ENCODE data around the gene PCBP1. TPM values are rescaled to one million over a fixed set of nuclear protein-coding genes. Genes with fewer than 3 reads are reported as not detected.
"Not testable (repeated sequence)": the region's sequence is repeated elsewhere in the genome, so short reads cannot be mapped to it uniquely, and the experiment has no call there.

The PCBP1 gene
- total RNA-seq, 1 experiment from 2014 or later = 25.2 TPM

- H3K9me3 ChIP-seq (replicated peaks) = no peaks in the 10 kb centered on the region
- H3K27me3 ChIP-seq (replicated peaks) = no peaks in the 10 kb centered on the region
- no peak for DNase-seq (ENCODE audit: low read depth in 1 of 2, low spot score in 2 of 2)
- peaks cover 10% of the 10 kb centered on the region; the same call in 1 of the 2 replicates for H3K4me1 ChIP-seq (replicated peaks)
- no peaks in the 10 kb centered on the region for H3K36me3 ChIP-seq
- H3K4me3 ChIP-seq = no peak overlapping the region
- no peak overlapping the region for H3K27ac ChIP-seq
These were observed 8.7 kb downstream of the PCBP1 start for GRCh38 chr2:70095720-70096670.

- Histone ChIP-seq H3K4me1 (replicated peaks) (peaks cover 10% of the 10 kb centered on the region; the same call in 1 of the 2 replicates), H3K27ac (no peak overlapping the region), H3K27me3 (replicated peaks) (no peaks in the 10 kb centered on the region), H3K36me3 (no peaks in the 10 kb centered on the region), H3K4me3 (no peak overlapping the region), H3K9me3 (replicated peaks) (no peaks in the 10 kb centered on the region)
- DNase-seq (ENCODE audit: low read depth in 1 of 2, low spot score in 2 of 2) = no peak
These were observed 10.8 kb downstream of the PCBP1 start for GRCh38 chr2:70098032-70098431.

- H3K4me1 ChIP-seq (replicated peaks) = peaks cover 10% of the 10 kb centered on the region; the same call in 1 of the 2 replicates
- no peaks in the 10 kb centered on the region for H3K9me3 ChIP-seq (replicated peaks)
- H3K4me3 ChIP-seq = no peak overlapping the region
- no peak for DNase-seq (ENCODE audit: low read depth in 1 of 2, low spot score in 2 of 2)
- no peak overlapping the region for H3K27ac ChIP-seq
- H3K36me3 ChIP-seq = no peaks in the 10 kb centered on the region
- H3K27me3 ChIP-seq (replicated peaks) = no peaks in the 10 kb centered on the region
These were observed 12.0 kb downstream of the PCBP1 start for GRCh38 chr2:70099270-70099669.

GRCh38 chr2:70101174-70101573, 13.9 kb downstream of the PCBP1 start:
- peaks cover 7% of the 10 kb centered on the region for H3K4me1 ChIP-seq (replicated peaks)
- no peak overlapping the region for H3K27ac ChIP-seq
- no peaks in the 10 kb centered on the region for H3K27me3 ChIP-seq (replicated peaks)
- no peak overlapping the region for H3K4me3 ChIP-seq
- no peak for DNase-seq (ENCODE audit: low read depth in 1 of 2, low spot score in 2 of 2)
- no peaks in the 10 kb centered on the region for H3K9me3 ChIP-seq (replicated peaks)
- no peaks in the 10 kb centered on the region for H3K36me3 ChIP-seq

- not testable (repeated sequence) for H3K27ac ChIP-seq; H3K27me3 ChIP-seq (replicated peaks); H3K4me1 ChIP-seq (replicated peaks); H3K4me3 ChIP-seq; DNase-seq (ENCODE audit: low read depth in 1 of 2, low spot score in 2 of 2); H3K36me3 ChIP-seq; H3K9me3 ChIP-seq (replicated peaks)
These were observed 14.4 kb downstream of the PCBP1 start for GRCh38 chr2:70101686-70102085.

- not testable (repeated sequence) for H3K9me3 ChIP-seq (replicated peaks); H3K27me3 ChIP-seq (replicated peaks); DNase-seq (ENCODE audit: low read depth in 1 of 2, low spot score in 2 of 2); H3K4me1 ChIP-seq (replicated peaks); H3K27ac ChIP-seq; H3K4me3 ChIP-seq; H3K36me3 ChIP-seq
These were observed 15.1 kb downstream of the PCBP1 start for GRCh38 chr2:70102323-70102905.

- H3K27ac ChIP-seq = no peak overlapping the region
- H3K27me3 ChIP-seq (replicated peaks) = no peaks in the 10 kb centered on the region
- DNase-seq (ENCODE audit: low read depth in 1 of 2, low spot score in 2 of 2) = no peak
- peaks cover 21% of the 10 kb centered on the region for H3K4me1 ChIP-seq (replicated peaks)
- H3K36me3 ChIP-seq = no peaks in the 10 kb centered on the region
- H3K4me3 ChIP-seq = no peak overlapping the region
- no peaks in the 10 kb centered on the region for H3K9me3 ChIP-seq (replicated peaks)
These were observed 16.3 kb downstream of the PCBP1 start for GRCh38 chr2:70103531-70104061.

GRCh38 chr2:70104231-70105111, 17.2 kb downstream of the PCBP1 start:
- Histone ChIP-seq H3K36me3 (no peaks in the 10 kb centered on the region), H3K27ac (no peak overlapping the region), H3K4me3 (no peak overlapping the region), H3K9me3 (replicated peaks) (no peaks in the 10 kb centered on the region), H3K4me1 (replicated peaks) (peaks cover 29% of the 10 kb centered on the region), H3K27me3 (replicated peaks) (no peaks in the 10 kb centered on the region)
- DNase-seq (ENCODE audit: low read depth in 1 of 2, low spot score in 2 of 2) = no peak

GRCh38 chr2:70106138-70106537, 18.9 kb downstream of the PCBP1 start:
- not testable (repeated sequence) for DNase-seq (ENCODE audit: low read depth in 1 of 2, low spot score in 2 of 2); H3K4me3 ChIP-seq; H3K9me3 ChIP-seq (replicated peaks); H3K27me3 ChIP-seq (replicated peaks); H3K36me3 ChIP-seq; H3K27ac ChIP-seq
- H3K4me1 ChIP-seq (replicated peaks) = peaks cover 33% of the 10 kb centered on the region

GRCh38 chr2:70110397-70110796, 23.1 kb downstream of the PCBP1 start:
- H3K36me3 ChIP-seq; DNase-seq (ENCODE audit: low read depth in 1 of 2, low spot score in 2 of 2); H3K27ac ChIP-seq; H3K9me3 ChIP-seq (replicated peaks); H3K27me3 ChIP-seq (replicated peaks); H3K4me3 ChIP-seq: not testable (repeated sequence)
- peaks cover 42% of the 10 kb centered on the region for H3K4me1 ChIP-seq (replicated peaks)

GRCh38 chr2:70111752-70112591, 24.7 kb downstream of the PCBP1 start:
- Histone ChIP-seq H3K27me3 (replicated peaks) (no peaks in the 10 kb centered on the region), H3K27ac (peak overlapping the region; percentile 23), H3K4me1 (replicated peaks) (peaks cover 41% of the 10 kb centered on the region), H3K36me3 (no peaks in the 10 kb centered on the region), H3K4me3 (no peak overlapping the region), H3K9me3 (replicated peaks) (no peaks in the 10 kb centered on the region)
- peak in 1 of 2 experiments; percentile 65 for DNase-seq (ENCODE audit: low read depth in 1 of 2, low spot score in 2 of 2)

- Histone ChIP-seq H3K4me3 (no peak overlapping the region), H3K36me3 (no peaks in the 10 kb centered on the region), H3K4me1 (replicated peaks) (peaks cover 30% of the 10 kb centered on the region), H3K9me3 (replicated peaks) (no peaks in the 10 kb centered on the region), H3K27me3 (replicated peaks) (no peaks in the 10 kb centered on the region), H3K27ac (no peak overlapping the region)
- DNase-seq (ENCODE audit: low read depth in 1 of 2, low spot score in 2 of 2) = no peak
These were observed 26.2 kb downstream of the PCBP1 start for GRCh38 chr2:70113359-70114070.
